ENCODE measurements around the gene LDLRAD2. TPM values are rescaled to one million over a fixed set of nuclear protein-coding genes. Genes with fewer than 3 reads are reported as not detected.

LDLRAD2 gene
- polyA plus RNA-seq, 1 of the 3 experiments (the other 2 are of a cell fraction): 0.02 TPM

DNA sequence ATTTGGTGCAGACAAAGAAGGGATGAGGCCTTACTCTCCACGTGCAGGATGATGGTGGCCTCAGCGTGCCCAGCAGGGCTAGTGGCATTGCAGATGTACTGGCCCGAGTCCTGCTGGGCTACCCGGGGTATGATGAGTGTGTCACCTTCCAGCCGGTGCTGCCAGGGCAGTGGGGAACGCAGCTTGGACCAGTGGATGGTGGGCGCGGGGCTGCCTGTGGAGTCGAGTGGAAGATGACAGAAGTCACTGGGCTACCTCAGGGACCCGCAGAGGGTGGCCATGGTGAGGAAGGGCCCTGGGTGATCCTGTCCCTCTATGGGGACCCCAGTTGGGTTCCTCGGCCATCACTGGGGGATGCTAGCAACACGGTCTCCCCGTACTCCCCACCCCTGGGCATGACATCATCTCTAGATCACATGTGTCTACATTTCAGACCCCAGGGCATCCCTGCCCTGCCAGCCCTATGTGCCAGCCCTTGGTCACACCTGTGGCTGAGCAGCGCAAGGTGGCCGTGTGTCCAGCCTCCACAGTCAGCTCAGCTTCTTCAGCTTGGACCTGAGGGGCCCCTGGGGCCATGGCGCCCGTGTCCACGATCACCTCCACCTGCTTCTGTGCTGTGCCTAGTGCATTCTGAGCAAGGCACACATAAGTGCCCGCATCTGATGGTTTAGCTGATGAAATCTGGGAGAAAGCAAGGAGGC is 27.4 kb downstream of the LDLRAD2 start:
- Histone ChIP-seq H3K9me2 (no peaks in the 10 kb centered on the region), H3K4me3 (ENCODE audit: low read depth in 2 of 2, low read length in 1 of 2) (no peak overlapping the region), H3K9me3 (no peaks in the 10 kb centered on the region), H3K27me3 (ENCODE audit: insufficient read depth) (no peaks in the 10 kb centered on the region), H2AFZ (ENCODE audit: low read depth) (no peak overlapping the region), H3K36me3 (replicated peaks in 1 of 2; ENCODE audit: control insufficient read depth in 1 of 2, insufficient read depth in 2 of 2, low read length in 1 of 2) (peaks cover 27 to 35% of the 10 kb centered on the region in 2 experiments), H3K4me2 (no peak overlapping the region), H3K4me1 (ENCODE audit: control insufficient read depth in 1 of 2, insufficient read depth in 2 of 2, low read depth in 1 of 2, low read length in 1 of 2) (no peaks in the 10 kb centered on the region), H3K27ac (ENCODE audit: low read depth in 2 of 2, low read length in 1 of 2) (no peak overlapping the region), H3F3A (replicated peaks; ENCODE audit: insufficient read depth) (no peaks in the 10 kb centered on the region), H4K20me1 (ENCODE audit: insufficient read depth) (no peaks in the 10 kb centered on the region), H3K79me2 (ENCODE audit: insufficient read depth) (no peaks in the 10 kb centered on the region), H3K9ac (no peak overlapping the region)
- WGBS (ENCODE audit: low lambda C conversion rate): 96% methylated on average over 5 of the region's 19 CpGs
- POLR2A ChIA-PET: no interaction called here
- TF ChIP-seq NFIC (IDR thresholded peaks at IDR 0.05; ENCODE audit: borderline replicate concordance) (no peak), YY1 (IDR thresholded peaks at IDR 0.05; ENCODE audit: low read depth) (no peak), RXRA (IDR thresholded peaks at IDR 0.05; ENCODE audit: borderline replicate concordance, low read depth) (no peak), RFX5 (IDR thresholded peaks at IDR 0.05; ENCODE audit: low read length) (no peak), FOSL2 (IDR thresholded peaks at IDR 0.05; ENCODE audit: borderline replicate concordance, low read depth) (no peak), SIN3A (IDR thresholded peaks at IDR 0.05; ENCODE audit: borderline replicate concordance, low read depth, low read length) (no peak), FOXJ3 (CRISPR knock-in tag; IDR thresholded peaks at IDR 0.05) (no peak), NRF1 (IDR thresholded peaks at IDR 0.05; ENCODE audit: low read depth, low read length) (no peak), EP300 (IDR thresholded peaks at IDR 0.05; ENCODE audit: borderline replicate concordance in 1 of 2, low read depth in 1 of 2, low read length in 1 of 2) (no peak), GABPA (IDR thresholded peaks at IDR 0.05; ENCODE audit: low read depth) (no peak), EZH2phosphoT487 (IDR thresholded peaks at IDR 0.05; ENCODE audit: borderline replicate concordance, low read depth) (no peak), SMC3 (IDR thresholded peaks at IDR 0.05; ENCODE audit: low read depth, low read length) (no peak), GATA2 (CRISPR knock-in tag; IDR thresholded peaks at IDR 0.05) (no peak), POLR2AphosphoS5 (IDR thresholded peaks at IDR 0.05; ENCODE audit: low read depth, low read length) (no peak)
- TF ChIP-seq, protein P1, sequence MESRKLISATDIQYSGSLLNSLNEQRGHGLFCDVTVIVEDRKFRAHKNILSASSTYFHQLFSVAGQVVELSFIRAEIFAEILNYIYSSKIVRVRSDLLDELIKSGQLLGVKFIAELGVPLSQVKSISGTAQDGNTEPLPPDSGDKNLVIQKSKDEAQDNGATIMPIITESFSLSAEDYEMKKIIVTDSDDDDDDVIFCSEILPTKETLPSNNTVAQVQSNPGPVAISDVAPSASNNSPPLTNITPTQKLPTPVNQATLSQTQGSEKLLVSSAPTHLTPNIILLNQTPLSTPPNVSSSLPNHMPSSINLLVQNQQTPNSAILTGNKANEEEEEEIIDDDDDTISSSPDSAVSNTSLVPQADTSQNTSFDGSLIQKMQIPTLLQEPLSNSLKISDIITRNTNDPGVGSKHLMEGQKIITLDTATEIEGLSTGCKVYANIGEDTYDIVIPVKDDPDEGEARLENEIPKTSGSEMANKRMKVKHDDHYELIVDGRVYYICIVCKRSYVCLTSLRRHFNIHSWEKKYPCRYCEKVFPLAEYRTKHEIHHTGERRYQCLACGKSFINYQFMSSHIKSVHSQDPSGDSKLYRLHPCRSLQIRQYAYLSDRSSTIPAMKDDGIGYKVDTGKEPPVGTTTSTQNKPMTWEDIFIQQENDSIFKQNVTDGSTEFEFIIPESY (IDR thresholded peaks at IDR 0.05; ENCODE audit: borderline replicate concordance, low read depth): no peak
- TF ChIP-seq, protein P2, sequence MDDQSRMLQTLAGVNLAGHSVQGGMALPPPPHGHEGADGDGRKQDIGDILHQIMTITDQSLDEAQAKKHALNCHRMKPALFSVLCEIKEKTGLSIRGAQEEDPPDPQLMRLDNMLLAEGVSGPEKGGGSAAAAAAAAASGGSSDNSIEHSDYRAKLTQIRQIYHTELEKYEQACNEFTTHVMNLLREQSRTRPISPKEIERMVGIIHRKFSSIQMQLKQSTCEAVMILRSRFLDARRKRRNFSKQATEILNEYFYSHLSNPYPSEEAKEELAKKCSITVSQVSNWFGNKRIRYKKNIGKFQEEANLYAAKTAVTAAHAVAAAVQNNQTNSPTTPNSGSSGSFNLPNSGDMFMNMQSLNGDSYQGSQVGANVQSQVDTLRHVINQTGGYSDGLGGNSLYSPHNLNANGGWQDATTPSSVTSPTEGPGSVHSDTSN (IDR thresholded peaks at IDR 0.05): no peak
- TF ChIP-seq, protein P3, sequence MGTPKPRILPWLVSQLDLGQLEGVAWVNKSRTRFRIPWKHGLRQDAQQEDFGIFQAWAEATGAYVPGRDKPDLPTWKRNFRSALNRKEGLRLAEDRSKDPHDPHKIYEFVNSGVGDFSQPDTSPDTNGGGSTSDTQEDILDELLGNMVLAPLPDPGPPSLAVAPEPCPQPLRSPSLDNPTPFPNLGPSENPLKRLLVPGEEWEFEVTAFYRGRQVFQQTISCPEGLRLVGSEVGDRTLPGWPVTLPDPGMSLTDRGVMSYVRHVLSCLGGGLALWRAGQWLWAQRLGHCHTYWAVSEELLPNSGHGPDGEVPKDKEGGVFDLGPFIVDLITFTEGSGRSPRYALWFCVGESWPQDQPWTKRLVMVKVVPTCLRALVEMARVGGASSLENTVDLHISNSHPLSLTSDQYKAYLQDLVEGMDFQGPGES (IDR thresholded peaks at IDR 0.05; ENCODE audit: low read depth, low read length): no peak
- no peak for DNase-seq
- CTCF ChIA-PET: no interaction called here

Data from SK-N-SH (cell line).